ENCODE results near the gene BBS12.

BBS12 gene

DNA sequence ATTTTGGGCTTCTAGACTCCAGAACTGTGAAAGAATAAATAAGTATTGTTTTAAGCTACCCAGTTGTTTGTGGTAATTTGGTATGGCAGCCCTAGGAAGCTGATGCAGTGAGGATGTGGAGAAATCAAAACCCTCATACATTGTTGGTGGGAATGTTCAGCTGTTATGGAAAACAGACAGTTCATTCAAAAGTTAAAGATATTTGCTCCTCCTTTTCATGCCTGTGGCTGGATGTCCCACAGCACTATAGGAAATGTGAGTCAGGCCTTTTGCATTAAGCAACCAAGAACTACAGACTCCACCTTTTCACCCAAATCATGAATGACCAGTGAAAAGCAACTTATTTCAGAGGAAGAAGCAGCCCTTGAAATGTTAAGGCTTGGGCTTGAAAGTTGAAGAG lies 6.7 kb downstream of the BBS12 start:
- no peak overlapping the region for H3K27ac ChIP-seq

GRCh38 chr4:122742933-122743829 lies 10.7 kb downstream of the BBS12 start:
- Histone ChIP-seq H3K27ac (no peak overlapping the region), H3K4me3 (ENCODE audit: low read depth, low read length) (no peak overlapping the region), H3K9me3 (ENCODE audit: severe bottlenecking) (no peaks in the 10 kb centered on the region), H3K36me3 (no peaks in the 10 kb centered on the region; the same call in none of the 2 replicates), H3K27me3 (ENCODE audit: insufficient read depth, low read depth, severe bottlenecking) (no peaks in the 10 kb centered on the region)
- TF ChIP-seq, protein P1, sequence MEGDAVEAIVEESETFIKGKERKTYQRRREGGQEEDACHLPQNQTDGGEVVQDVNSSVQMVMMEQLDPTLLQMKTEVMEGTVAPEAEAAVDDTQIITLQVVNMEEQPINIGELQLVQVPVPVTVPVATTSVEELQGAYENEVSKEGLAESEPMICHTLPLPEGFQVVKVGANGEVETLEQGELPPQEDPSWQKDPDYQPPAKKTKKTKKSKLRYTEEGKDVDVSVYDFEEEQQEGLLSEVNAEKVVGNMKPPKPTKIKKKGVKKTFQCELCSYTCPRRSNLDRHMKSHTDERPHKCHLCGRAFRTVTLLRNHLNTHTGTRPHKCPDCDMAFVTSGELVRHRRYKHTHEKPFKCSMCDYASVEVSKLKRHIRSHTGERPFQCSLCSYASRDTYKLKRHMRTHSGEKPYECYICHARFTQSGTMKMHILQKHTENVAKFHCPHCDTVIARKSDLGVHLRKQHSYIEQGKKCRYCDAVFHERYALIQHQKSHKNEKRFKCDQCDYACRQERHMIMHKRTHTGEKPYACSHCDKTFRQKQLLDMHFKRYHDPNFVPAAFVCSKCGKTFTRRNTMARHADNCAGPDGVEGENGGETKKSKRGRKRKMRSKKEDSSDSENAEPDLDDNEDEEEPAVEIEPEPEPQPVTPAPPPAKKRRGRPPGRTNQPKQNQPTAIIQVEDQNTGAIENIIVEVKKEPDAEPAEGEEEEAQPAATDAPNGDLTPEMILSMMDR (IDR thresholded peaks at IDR 0.05; ENCODE audit: low read depth, low read length), result no peak
- no peak for DNase-seq

More for the DNA sequence above, 6.7 kb downstream of the BBS12 start:
- Histone ChIP-seq H3K4me3 (ENCODE audit: low read depth, low read length) (no peak overlapping the region), H3K9me3 (ENCODE audit: severe bottlenecking) (no peaks in the 10 kb centered on the region), H3K36me3 (no peaks in the 10 kb centered on the region; the same call in none of the 2 replicates), H3K27me3 (ENCODE audit: insufficient read depth, low read depth, severe bottlenecking) (no peaks in the 10 kb centered on the region)
- DNase-seq, result no peak
- TF ChIP-seq, protein P1 (IDR thresholded peaks at IDR 0.05; ENCODE audit: low read depth, low read length), result no peak

DNA sequence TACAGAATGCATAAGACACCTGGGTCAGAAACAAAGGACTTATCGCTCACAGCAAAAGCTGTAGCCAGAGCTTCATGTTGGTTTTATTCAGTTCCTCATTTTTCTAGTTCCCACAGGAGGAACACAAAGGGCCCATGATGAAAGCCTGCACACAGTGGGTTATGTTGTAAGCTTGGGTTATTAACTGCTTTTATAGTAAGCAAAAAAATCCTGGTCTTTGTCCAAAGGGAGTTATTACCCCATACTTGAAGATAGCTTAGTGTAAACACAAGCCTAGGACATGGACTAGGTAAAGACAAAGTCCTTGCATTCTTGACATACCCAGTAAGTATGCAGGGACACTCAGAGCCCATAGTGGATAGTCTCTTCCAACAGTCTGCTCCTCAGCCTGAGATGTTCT lies 11.7 kb downstream of the BBS12 start:
- H3K4me3 ChIP-seq (ENCODE audit: low read depth, low read length), result no peak overlapping the region
- no peaks in the 10 kb centered on the region for H3K9me3 ChIP-seq (ENCODE audit: severe bottlenecking)
- H3K27me3 ChIP-seq (ENCODE audit: insufficient read depth, low read depth, severe bottlenecking), result no peaks in the 10 kb centered on the region
- TF ChIP-seq, protein P1 (IDR thresholded peaks at IDR 0.05; ENCODE audit: low read depth, low read length), result no peak
- H3K36me3 ChIP-seq, result no peaks in the 10 kb centered on the region; the same call in none of the 2 replicates
- DNase-seq, result no peak
- no peak overlapping the region for H3K27ac ChIP-seq

DNA sequence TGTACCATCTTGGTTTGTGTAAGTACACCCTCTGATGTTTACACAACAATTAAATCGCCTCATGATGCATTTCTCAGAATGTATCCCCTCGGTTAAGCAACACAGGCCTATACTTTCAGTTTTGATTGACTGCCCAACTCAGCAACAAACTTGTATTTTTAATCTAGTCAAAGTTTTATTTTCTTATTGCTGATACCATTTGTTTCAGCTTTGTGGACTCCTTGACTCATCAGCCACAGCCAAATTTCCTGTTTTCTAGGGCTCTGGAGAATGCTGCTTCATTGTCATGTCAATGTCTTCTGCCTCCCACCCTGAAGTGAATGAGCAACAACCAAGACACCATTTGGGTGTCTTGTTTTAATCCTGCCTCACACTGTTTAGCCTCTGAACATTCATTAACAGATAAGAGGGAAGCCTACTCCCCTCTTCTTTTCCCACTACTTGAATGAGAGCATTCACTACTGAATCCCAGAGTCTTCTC lies 14.0 kb downstream of the BBS12 start:
- no peaks in the 10 kb centered on the region; the same call in none of the 2 replicates for H3K36me3 ChIP-seq
- H3K4me3 ChIP-seq (ENCODE audit: low read depth, low read length), result no peak overlapping the region
- no peak overlapping the region for H3K27ac ChIP-seq
- TF ChIP-seq, protein P1 (IDR thresholded peaks at IDR 0.05; ENCODE audit: low read depth, low read length), result no peak
- no peak for DNase-seq
- no peaks in the 10 kb centered on the region for H3K27me3 ChIP-seq (ENCODE audit: insufficient read depth, low read depth, severe bottlenecking)
- H3K9me3 ChIP-seq (ENCODE audit: severe bottlenecking), result no peaks in the 10 kb centered on the region

DNA sequence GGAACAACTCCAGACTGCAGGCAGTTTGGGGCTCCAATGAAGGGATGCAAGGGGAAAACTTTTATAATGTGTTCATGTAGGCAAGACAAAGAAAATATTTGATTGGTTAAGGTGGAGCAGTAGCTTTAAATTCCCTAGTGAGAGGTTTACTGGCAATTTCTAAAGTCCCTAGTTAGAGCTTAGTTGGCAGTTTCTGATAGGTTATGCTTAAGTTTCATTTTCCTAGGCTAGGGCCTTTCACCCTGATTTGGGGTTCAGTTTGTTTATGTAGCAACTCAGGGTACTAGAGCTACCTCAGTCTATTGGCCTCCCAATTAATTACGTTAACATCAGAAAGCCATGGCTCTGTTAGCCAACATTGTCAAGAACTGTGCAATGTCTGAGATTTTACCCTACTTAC lies 14.6 kb downstream of the BBS12 start:
- TF ChIP-seq, protein P1 (IDR thresholded peaks at IDR 0.05; ENCODE audit: low read depth, low read length), result no peak
- no peak for DNase-seq
- Histone ChIP-seq H3K27ac (no peak overlapping the region), H3K9me3 (ENCODE audit: severe bottlenecking) (no peaks in the 10 kb centered on the region), H3K27me3 (ENCODE audit: insufficient read depth, low read depth, severe bottlenecking) (no peaks in the 10 kb centered on the region), H3K36me3 (no peaks in the 10 kb centered on the region; the same call in none of the 2 replicates), H3K4me3 (ENCODE audit: low read depth, low read length) (no peak overlapping the region)

Data from WERI-Rb-1 (cell line).